NCI-H774 (cell line): Measurements from ENCODE around the gene PTPRB.

Experiments
- DNase-seq: peaks from one replicate; lab custom pipeline; 2025; lab: John Stamatoyannopoulos, UW

Gene PTPRB

DNA sequence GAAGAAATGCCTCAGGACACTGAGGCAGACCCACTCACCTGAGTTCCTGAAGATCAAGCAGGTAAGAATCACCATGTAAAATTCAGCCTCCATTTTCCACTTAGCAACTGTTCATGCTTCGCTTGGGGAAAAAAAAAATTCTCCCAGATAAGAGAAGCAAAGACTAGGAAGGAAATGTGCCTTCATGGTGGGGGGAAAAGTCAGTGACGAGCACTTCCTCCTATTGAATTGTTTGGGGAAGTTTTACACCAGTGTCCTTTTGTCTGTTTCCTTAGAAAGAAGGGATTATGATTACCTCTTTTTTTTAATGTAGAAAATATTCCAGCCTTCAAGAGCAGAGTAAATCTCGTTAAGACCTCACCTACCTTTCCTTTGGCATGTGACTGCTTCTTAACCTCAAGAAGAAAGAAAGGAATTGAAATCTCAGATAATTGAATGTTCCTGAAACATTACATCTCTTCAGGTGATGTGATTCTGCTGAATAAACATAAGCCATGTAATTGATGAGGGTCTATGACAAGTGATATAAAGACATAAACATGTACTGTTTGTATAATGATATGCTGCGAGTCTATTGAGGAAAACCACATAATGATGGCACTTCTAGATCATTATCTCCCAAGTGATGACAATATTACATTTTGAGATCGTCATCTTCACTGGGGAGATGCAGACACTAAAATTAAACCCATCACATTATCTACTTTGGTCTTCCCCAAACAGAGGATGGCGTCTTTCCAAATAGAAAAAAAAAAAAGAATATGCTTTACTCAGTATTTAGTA, at the start of gene PTPRB:
Gene PTPRB, minus strand, starts transcription at position 127 of the 783 bp plus-strand sequence. Its CDS starts 34 bp downstream, at position 93.
- DNase-seq, result no peak

DNA sequence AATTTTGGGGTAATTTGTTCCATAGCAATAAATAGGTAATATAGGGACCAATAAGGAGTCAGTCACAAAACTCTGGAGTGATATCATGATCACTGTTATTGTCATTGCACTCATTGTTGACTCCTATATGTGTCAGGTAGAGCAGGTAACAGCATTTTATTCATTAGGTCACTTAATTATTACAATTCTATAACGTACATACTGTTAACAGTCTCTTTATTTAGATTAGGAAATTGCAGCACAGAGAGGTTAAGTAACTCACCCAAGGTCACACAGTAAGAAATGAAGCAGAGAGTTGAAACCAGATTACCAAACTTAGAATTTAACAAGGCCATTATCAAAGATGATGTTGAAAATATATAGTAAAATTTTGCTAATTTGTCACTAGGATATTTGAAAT, 49.7 kb upstream of the PTPRB start:
- no peak for DNase-seq

DNA sequence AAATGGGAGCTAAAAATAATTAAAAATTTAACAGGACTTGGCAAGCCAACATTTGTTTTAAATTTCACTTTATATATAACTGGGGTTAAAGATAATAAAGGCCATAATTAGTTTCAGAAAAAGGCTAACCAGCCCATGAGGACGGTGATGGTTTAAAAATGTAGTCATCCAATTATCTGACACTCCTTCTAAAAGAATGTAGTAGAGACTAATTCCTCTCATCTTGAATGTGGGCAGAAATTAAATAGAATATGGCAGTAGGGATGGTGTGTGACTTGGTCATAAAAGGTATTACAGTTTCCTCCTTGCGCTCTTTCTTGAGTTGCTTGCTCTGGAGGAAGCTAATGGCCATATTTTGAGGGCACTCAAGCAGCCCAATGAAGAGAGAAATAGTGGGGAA, 49.1 kb upstream of the PTPRB start:
- no peak for DNase-seq

DNA sequence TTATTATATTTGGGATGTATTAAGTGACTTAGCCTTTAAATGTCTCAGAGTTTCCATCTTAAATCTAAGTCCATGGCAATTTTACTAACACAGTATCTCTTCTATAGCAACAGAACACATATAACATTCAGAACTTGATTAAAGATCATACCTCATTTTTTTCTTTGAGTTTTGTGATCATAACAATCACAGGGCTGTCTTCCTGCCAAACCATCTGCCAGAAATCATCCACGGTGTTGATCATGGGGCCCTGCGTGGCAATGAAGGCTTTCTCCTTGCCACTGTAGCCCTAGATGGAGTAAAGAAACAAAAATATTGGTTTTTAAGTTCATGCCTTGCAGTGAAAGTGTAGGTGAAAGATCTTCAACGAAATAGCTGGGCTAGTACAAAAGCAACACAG, 46.7 kb upstream of the PTPRB start:
- no peak for DNase-seq

DNA sequence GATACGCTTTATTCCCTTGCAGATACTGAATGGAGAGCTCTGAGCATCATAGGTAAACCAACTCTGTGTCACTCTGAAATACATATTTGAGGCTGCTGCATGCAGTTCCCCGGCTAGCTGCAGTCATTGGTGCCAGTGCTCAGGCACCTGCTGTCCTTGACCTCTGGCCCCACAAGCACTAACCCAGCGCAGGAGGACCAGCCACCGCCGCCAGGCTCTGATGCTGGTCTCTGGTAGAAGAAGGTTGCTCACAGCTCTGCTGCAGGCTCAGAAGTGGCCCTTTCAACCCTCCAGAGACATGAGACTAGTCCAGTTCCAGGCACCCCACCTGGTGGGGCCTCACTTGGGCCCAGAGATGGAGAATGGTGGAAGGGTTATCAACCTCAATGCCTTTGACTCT, 34.5 kb upstream of the PTPRB start:
- no peak for DNase-seq

DNA sequence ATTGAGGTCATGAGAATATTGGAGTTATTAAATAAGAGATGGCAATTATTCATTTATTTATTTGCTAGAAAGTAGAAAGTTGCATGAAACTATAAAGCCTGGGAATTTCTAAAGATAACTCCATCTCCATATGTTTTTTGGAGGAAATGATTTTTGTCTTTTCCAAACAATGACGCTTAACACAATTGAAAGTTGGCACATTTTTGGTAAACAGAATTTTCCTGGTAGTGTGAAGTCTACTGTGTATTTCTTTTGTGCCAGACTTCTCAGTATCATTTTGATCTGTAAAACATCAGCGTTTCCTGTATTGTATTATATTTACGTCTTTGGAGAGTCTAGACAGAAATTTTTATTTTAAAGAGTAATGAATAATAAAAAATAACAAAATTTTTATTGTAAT, 33.7 kb upstream of the PTPRB start:
- no peak for DNase-seq

DNA sequence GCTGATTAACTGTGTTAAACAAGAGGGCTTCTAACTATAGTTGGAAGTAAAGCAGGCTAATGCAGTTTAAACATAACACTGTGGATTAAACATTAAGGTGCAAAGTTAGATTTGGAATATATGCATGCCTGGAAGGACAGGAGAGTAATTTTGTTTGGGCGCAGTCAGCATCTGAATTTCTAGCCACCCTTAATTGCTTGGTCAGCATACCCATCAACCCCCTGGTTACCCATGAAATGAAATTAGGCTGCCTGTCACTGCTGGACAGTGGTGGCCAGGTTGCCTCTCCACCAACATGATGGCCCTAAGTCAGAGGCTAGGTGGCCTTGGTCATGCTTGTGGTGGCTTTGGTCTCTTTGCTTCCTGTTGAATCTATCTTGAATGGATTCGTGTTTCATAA, 30.0 kb upstream of the PTPRB start:
- no peak for DNase-seq

DNA sequence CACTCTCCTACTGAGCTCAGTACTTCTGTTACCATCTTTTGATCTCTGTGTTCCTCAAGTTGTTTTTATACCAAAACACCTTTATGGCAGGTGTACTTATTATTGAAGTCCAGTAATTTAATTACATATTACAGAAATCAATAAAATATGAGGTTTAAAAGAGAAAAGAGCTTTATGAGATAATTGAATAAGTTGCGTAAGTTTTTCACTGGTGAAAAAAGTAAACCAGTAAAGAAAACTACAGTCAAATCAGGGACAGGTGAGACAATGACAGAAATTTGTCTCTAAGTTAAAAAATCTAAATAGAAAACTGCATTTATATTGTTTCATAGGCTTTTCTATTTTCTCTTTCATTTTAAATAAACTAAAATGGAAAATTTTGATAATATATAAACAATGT, 29.1 kb upstream of the PTPRB start:
- DNase-seq, result no peak

DNA sequence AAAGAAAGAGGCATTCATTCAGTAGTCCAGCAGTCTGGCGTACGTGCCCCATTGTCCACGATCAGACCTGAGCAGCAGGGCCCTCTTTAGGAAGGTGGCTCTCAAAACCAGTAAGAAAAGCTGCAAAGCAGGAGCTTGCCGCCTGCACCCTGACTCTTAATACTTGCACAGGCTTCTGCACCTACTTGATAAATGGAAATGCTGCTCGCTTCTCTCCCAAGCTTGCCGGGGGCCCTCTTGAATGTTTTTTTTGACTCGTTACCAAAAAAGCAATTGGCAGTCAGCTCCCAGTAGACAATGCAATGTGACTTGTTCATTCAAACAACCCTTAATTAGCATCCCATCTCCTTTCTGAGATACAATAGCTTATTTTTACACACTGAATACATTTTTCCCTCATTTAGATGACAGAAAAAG, 27.2 kb upstream of the PTPRB start:
- DNase-seq, result no peak

DNA sequence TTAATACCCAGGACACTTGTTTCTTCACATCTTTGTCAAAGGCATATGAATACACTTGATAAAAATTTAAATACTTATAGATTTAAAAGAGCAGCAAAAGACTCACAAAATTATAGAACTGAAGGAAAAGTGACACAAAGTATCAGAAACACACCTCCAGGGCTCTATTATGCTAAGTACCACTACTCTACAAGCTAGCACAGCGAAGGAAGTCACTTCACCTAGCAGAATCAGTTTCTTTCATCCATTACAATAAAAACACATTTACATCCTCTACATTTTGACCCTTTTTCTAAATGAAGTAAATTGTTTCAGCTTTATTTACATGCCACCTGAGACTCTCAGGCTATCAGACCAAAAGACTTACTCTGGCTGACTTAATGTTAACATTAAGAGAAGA, 26.6 kb upstream of the PTPRB start:
- DNase-seq, result no peak

DNA sequence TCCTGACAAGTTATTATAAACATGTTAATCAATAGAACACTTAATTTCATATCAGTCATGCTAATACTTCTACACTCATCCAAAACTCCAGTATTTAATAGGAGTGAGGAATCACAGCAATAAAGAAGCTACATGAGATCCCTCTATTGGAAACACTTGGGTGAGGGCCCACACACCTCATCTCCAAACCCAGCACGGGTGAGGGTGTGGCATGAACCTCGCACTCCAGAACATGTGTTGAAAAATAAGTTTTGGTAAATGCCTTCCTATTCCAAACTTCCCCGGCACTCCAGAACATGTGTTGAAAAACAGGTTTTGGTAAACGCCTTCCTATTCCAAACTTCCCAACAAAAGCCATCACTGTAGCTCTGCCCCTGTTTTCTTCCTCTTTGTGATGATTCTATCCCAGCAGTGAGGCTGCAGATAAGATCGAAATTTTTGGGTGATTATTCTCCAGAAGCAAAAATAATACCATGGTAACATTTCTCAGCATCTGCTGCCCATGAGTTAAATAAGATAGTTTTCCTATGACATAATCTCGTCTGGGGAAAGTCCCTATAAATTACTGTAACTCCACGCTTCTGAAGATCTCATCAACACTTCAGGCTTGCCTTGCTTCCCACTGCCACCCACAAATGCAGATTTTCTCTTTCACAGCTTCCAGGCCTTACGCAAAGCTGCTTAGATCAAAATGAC, 24.4 kb upstream of the PTPRB start:
- no peak for DNase-seq

DNA sequence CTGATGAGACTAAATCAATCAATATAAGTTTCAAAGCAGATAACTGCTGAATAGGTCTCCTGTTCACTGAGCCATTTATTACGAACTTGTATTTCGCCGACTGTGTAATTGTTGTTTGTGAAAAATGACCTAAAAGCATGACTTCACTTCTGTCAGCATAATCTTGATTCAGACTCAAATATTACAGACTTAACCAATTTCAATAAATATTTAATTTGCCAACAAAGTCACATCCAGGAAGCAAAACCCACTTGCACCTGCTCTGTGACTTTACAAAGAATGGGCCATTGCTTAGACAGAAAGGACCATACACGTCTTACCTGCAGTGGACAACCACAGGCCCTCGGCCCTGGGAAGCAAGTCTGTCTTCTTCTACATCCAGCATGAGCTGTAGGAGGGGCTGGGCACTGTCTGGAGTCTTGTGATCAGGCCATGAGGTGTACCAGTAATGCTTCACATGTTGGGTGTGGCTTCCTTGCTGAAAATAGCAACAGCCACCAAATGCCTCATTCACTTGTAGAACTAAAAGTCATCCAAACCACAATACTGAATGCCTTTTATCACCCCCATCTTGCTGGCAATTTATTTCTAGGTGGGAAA, 23.5 kb upstream of the PTPRB start:
- no peak for DNase-seq

DNA sequence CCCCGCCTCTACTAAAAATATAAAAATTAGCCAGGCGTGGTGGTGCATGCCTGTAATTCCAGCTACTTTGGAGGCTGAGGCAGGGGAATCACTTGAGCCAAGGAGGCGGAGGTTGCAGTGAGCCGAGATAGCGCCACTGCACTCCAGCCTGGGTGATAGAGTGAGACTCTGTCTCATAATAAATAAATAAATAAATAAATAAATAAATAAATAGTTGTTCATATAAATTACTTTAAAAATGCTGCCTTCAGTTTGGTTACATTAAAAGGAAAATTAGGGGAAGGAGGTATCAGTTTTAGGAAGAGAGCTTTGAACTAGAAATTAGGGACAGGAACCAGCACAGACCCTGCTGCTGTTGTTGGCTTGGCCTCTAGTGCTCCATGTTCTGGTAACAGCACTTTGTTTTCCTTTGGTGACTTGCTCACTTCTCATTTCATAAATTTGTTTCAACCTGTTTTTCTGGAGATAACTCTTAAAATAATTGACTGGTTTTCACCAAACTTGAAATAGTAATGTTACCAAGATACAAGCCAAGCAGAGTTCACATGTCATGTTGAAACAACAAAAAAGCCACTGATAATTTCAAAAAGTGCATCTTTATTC, 22.9 kb upstream of the PTPRB start:
- no peak for DNase-seq

DNA sequence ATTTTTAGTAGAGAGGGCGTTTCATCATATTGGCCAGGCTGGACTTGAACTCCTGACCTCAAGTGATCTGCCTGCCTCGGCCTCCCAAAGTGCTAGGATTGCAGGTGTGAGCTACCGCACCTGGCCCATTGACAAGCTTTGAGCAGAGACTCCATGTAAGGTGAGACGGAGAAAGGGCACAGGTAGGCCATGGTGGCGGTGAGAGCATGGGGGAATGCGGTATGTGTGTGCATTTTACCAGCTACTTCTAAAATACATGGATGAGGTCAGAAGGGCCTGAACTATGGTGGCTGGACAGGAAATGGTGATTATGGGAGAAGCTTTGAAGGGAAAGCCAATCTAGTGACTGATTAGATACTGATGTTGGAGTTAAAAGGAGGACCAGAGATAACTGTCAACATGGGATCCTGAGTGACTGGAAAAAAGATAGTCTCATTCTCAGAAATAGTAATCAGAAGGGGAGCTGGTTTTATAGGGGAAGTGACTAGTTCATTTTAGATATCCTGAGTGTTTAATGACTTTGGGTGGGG, 21.9 kb upstream of the PTPRB start:
- DNase-seq, result no peak

DNA sequence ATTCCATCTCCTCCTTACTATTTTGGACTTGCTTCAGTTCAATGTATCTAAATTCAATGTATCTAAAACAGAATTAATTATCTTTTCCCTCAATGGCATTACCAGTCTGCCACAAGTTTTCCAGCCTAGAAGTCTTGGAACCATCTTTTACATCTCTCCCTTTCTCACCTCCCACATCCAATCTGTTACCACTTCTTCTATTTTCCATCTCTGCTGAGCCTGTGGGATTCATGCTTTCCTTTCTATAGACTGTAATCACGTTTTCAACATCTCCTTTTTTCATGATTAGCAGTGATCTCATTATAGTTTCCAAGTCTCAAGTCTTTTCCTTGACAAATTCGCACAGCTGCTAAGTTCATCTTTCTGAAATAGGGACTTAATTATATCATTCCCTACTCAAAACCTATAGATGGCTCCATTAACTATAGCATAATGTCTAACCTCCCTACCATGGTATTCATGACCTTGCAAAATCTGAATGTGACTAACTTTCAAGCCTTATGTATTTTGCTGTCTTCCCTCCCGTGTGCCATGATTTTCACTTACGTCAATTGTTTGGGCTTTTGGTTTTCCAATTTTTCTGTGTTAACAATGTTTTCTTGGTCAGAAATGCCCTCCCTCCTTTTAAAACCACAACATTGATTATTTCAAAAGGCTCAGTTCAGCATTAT, 20.5 kb upstream of the PTPRB start:
- DNase-seq, result no peak

DNA sequence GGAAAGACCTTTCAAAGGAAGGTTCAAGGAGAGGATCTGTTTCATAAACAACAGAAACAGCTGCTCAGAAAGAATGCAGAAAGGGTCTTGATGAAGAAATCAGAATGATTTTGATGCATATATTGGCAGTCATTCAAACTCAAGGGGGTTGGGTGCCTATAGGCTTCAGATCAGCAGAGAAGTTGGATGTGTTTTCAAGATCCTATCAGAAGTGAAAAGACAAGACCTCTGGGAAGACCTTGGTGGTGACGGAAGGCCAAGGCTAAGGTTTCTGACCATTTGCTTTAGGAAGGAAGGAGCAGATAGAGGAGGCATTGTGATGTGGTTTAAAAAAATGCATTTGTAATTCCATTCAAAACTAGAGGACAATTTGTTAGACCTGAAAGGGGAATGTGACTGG, 15.2 kb upstream of the PTPRB start:
- DNase-seq, result no peak

DNA sequence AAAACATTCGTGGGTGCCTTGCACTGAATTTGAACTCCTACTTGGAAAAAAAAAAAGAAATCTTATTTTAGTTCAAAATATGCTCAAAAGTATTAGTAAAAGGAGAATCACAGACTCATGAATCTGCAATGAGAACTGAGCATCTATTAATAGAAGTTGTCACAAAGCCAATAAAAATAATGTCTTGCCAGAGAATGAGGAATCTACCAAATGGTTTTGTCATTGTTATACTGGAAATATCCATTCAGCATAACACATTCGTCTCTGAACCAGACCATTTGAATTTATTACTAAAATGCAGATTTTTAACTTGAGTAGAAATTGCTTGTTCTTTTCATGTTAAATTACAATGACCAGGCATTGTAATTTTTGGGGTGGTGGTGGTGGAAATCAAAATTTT, 11.6 kb upstream of the PTPRB start:
- DNase-seq, result no peak

DNA sequence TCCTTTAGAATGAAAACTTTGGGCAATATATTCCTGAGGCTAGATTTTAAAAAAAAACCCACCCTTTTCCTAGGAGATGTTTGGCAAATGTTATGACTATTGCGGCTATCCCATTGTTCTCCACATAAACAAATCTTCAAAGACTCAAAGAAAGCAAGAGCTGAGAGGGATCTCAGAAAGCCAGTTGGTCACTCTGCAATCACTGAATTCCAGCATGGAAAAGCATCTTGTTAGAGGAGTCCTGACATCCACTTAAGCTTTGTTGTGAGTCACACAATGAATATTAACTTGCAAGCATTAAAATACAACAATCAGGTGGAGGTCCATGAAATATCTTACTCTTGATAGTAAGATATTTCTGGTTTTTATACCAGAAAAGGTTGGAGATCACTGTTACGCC, 11.0 kb upstream of the PTPRB start:
- DNase-seq, result no peak

DNA sequence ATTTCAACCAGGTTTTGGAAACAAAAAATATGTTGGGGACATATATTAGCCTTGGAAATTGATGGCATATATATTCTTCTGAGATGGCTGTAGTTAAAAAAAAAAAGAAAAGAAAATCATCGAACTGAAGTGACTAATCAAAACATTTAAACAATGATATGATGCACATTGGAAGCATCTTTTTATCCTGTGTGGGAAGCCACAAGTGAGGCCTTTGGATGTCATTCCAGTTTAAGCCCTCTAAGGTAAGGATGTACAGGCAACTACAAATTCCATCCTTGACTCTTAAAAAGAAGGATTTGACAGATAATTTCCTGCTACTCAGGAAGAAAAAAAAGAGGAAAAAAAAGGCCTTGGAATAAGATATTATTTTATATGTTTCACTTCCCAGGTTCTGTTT, 9.6 kb upstream of the PTPRB start:
- DNase-seq, result no peak

DNA sequence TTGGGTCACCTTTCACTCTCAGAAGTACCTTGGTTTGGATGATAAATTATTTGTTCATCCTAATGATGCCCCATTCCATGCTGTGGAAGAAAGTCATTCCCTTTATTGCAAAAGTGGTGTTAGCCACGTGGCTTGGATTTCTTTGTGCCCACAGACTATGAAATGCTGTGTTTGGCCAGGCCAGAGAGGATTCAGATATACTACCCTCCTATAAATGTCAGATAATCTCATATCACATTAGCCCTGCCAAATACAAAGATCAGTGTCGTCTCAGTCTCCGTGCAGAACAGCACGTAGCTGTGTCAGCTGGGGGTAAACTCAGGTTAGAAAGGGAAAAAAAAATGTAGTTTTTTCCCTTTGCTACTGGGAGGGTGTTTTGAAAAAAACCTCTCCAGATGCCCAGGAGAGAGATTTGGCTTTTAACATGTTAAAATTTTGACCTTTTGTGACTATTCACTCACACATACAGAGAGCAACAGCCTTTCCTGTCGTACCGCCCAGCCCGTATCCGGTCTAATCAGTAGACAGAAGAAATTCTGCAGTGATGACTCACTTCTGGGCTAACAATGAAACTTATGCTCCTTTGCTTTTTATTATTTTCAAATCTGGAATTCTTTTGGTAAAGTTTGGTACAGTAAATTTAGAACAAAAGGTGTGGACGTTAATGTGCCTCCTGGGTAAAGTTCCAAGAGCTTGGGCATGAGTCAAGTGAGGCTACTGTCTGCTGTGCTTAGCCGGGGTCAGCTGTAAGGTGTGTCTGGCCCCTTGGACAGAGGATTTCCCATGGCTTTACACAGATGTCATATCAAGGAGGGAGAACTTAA, 8.5 kb upstream of the PTPRB start:
- DNase-seq, result no peak

DNA sequence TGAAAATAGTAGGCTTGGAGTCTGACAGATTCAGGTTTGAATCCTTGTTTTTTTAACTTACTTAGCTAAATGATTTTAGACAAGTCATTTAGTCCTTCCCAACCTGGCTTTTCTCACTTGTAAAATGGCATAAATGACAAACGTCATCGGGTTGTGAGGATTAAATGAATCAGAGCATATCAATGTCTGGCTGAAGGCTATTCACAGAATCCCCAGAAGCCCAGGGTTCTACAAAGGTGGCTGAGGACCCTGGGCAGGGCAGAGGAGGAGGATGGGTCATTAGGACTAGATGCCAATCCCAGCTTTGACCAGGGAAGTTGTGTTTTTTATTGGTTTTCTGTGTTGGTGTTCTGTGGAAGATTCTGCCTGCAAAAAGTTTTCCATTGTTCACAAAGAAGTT, 7.6 kb upstream of the PTPRB start:
- no peak for DNase-seq
